ENCODE results near the gene LCA5L. TPM values are rescaled to one million over a fixed set of nuclear protein-coding genes. Genes with fewer than 3 reads are reported as not detected.
"Not testable (repeated sequence)": the region's sequence is repeated elsewhere in the genome, so short reads cannot be mapped to it uniquely, and the experiment has no call there.

Gene LCA5L
- polyA plus RNA-seq, 2 donors = 0.31 to 0.48 TPM

DNA sequence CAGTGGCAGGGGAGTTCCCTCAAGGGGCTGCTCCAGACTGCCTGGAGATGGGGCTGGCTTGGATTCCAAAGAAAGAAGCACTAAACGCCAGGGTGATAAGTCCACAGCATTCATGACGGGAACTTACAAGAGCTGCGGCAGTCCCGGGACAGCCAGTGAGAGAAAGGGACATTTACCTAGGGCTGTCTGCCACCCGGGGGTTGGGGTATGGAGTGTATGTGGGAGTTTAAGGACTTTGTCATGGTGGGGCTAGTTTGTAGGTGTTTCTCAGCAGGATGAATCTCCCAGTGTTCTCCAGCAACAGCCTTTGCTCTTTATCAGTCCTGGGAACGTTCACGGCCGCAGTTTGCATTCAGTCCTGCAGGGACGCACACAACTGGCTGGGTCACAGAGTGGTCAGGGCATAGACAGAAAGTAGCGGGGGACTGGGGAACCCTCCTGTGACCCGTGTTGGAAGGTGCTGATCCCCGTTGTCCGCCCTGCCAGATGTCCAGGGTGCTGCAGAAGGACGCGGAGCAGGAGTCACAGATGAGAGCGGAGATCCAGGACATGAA is 55.3 kb downstream of the LCA5L start:
- WGBS, 2 donors = 78 to 80% methylated on average over 16 of the region's 16 CpGs
- no peaks in the 10 kb centered on the region for H3K9me3 ChIP-seq (ENCODE audit: control insufficient read depth in 2 of 2, insufficient read depth in 1 of 2, low read depth in 1 of 2, low read length in 1 of 2)
- H3K4me3 ChIP-seq (ENCODE audit: low read depth in 1 of 2, low read length in 2 of 2) = no peak overlapping the region
- H3K27me3 ChIP-seq (ENCODE audit: control insufficient read depth in 1 of 2, insufficient read depth in 2 of 2, low read length in 2 of 2) = no peaks in the 10 kb centered on the region
- H3K4me1 ChIP-seq (ENCODE audit: control insufficient read depth in 2 of 2, insufficient read depth in 2 of 2, low read length in 1 of 2) = peaks cover 2 to 3% of the 10 kb centered on the region in 2 donors
- peaks cover 12 to 15% of the 10 kb centered on the region in 2 donors for H3K36me3 ChIP-seq (ENCODE audit: control insufficient read depth in 2 of 2, insufficient read depth in 2 of 2, low read length in 1 of 2)
- H3K27ac ChIP-seq (ENCODE audit: low read depth in 2 of 2, low read length in 1 of 2) = no peak overlapping the region

DNA sequence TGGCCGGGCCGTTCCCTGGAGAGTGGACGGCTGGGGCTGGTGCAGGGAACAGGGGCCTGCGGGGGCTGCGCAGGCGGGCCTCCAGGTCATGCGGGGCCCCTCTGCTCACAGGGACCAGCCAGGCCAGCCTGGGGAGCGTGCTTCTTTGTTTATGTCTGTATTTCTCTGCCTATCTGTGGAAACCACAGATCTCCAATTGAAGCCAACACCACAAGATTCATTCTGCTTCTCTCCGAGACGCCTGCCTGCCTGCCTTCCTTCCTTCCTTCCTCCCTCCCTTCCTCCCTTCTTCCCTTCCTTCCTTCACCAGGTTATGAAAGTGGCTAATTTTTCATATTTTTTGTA is 56.8 kb downstream of the LCA5L start:
- no peaks in the 10 kb centered on the region for H3K9me3 ChIP-seq (ENCODE audit: control insufficient read depth in 2 of 2, insufficient read depth in 1 of 2, low read depth in 1 of 2, low read length in 1 of 2)
- peaks cover 3 to 4% of the 10 kb centered on the region in 2 donors for H3K4me1 ChIP-seq (ENCODE audit: control insufficient read depth in 2 of 2, insufficient read depth in 2 of 2, low read length in 1 of 2)
- H3K36me3 ChIP-seq (ENCODE audit: control insufficient read depth in 2 of 2, insufficient read depth in 2 of 2, low read length in 1 of 2) = peaks cover 12% of the 10 kb centered on the region in 2 donors
- H3K27me3 ChIP-seq (ENCODE audit: control insufficient read depth in 1 of 2, insufficient read depth in 2 of 2, low read length in 2 of 2) = no peaks in the 10 kb centered on the region
- WGBS, 2 donors = 2 to 6% methylated on average over 10 of the region's 10 CpGs
- H3K27ac ChIP-seq (ENCODE audit: low read depth in 2 of 2, low read length in 1 of 2) = no peak overlapping the region
- no peak overlapping the region for H3K4me3 ChIP-seq (ENCODE audit: low read depth in 1 of 2, low read length in 2 of 2)

DNA sequence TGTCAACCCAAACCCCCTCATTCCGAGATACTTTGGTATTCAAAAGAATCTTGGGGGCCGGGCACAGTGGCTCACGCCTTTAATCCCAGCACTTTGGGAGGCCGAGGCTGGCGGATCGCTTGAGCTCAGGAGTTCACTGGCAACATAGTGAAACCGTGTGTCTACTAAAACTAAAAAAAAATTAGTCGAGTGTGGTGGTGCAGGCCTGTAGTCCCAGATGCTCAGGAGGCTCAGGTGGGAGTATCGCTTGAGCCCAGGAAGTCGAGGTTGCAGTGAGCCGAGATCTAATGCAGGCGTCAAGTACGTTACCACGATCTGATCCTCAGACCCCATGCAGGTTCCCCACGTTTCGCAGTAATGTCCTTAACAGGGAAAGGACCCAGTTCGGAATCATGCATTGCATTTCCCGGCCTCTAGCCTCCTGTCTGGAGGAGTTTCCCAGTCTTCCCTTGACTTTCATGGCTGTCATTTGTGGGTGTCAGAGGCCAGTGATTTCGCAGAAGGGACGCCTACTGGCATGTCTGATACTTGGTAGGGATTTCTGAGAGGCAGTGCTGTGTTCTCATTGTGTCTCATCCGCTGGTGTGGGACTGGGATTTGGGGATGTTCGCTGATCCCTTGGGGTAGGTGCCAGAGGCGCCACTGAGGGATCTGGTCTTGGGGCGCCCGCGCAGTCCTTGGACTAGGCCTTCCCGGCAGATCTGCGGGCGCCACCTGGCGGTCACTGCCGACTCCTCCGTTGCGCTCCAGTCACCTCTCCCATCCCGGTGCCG is 57.4 kb downstream of the LCA5L start:
- no peaks in the 10 kb centered on the region for H3K27me3 ChIP-seq (ENCODE audit: control insufficient read depth in 1 of 2, insufficient read depth in 2 of 2, low read length in 2 of 2)
- H3K27ac ChIP-seq (ENCODE audit: low read depth in 2 of 2, low read length in 1 of 2) = peak overlapping the region; percentile 85 to 87
- peaks cover 12% of the 10 kb centered on the region in 2 donors for H3K36me3 ChIP-seq (ENCODE audit: control insufficient read depth in 2 of 2, insufficient read depth in 2 of 2, low read length in 1 of 2)
- H3K4me3 ChIP-seq (ENCODE audit: low read depth in 1 of 2, low read length in 2 of 2) = peak overlapping the region; percentile 45 to 58
- WGBS, 2 donors = 12% methylated on average over 35 of the region's 35 CpGs
- H3K4me1 ChIP-seq (ENCODE audit: control insufficient read depth in 2 of 2, insufficient read depth in 2 of 2, low read length in 1 of 2) = peaks cover 3 to 4% of the 10 kb centered on the region in 2 donors
- H3K9me3 ChIP-seq (ENCODE audit: control insufficient read depth in 2 of 2, insufficient read depth in 1 of 2, low read depth in 1 of 2, low read length in 1 of 2) = no peaks in the 10 kb centered on the region

DNA sequence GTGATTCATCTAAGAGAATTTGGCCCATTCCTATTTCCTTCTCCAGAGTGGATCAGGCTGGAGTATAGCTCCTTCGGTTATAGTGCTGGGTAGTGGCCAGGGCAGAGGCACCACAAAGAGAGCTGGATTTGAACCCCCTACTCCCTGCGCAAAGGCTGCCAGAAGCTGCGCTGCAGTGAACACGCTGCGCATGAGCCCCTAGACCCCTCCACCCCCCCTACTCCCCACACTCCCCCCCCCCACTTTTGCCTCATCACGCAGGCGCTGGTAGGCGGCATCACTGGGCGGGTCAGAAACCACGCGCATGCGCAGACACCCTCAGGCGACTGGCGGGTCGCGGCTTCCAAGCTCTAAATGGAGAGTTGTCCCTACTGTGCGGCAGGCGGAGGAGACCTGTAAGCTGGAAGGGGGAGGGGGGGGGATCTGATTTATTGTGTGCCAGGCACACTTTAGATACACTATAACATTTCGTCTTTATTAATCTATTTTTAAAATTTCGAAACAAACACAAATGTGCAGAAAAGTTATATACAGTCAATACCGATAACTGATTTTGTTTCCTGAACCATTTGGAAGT is 58.0 kb downstream of the LCA5L start:
- Histone ChIP-seq H3K27ac (ENCODE audit: low read depth in 2 of 2, low read length in 1 of 2) (peak overlapping the region; percentile 85 to 87), H3K9me3 (ENCODE audit: control insufficient read depth in 2 of 2, insufficient read depth in 1 of 2, low read depth in 1 of 2, low read length in 1 of 2) (no peaks in the 10 kb centered on the region), H3K4me1 (ENCODE audit: control insufficient read depth in 2 of 2, insufficient read depth in 2 of 2, low read length in 1 of 2) (peaks cover 3 to 4% of the 10 kb centered on the region in 2 donors), H3K36me3 (ENCODE audit: control insufficient read depth in 2 of 2, insufficient read depth in 2 of 2, low read length in 1 of 2) (peaks cover 9 to 10% of the 10 kb centered on the region in 2 donors), H3K4me3 (ENCODE audit: low read depth in 1 of 2, low read length in 2 of 2) (peak overlapping the region; percentile 45 to 58), H3K27me3 (ENCODE audit: control insufficient read depth in 1 of 2, insufficient read depth in 2 of 2, low read length in 2 of 2) (no peaks in the 10 kb centered on the region)
- WGBS, 2 donors = 7 to 8% methylated on average over 21 of the region's 21 CpGs

DNA sequence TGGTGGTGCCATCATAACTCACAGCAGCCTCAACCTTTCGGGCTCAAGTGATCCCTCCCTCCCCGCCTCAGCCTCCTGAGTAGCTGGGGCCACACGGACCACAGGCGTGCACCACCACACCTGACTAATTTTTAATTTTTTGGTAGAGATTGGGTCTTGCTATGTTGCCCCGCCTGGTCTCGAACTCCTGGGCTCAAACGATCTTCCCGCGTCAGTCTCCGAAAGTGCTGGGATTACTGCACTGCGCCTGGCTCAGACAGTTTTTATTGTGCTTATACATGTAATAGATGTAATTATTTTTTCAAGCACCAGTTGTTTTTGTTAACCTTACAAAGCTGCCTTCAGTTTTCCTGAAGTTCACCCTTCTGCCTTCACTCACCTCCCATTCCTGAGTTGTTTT is 58.7 kb downstream of the LCA5L start:
- Histone ChIP-seq H3K36me3 (ENCODE audit: control insufficient read depth in 2 of 2, insufficient read depth in 2 of 2, low read length in 1 of 2) (peaks cover 3 to 4% of the 10 kb centered on the region in 2 donors), H3K4me3 (ENCODE audit: low read depth in 1 of 2, low read length in 2 of 2) (no peak overlapping the region), H3K9me3 (ENCODE audit: control insufficient read depth in 2 of 2, insufficient read depth in 1 of 2, low read depth in 1 of 2, low read length in 1 of 2) (no peaks in the 10 kb centered on the region), H3K27me3 (ENCODE audit: control insufficient read depth in 1 of 2, insufficient read depth in 2 of 2, low read length in 2 of 2) (no peaks in the 10 kb centered on the region), H3K4me1 (ENCODE audit: control insufficient read depth in 2 of 2, insufficient read depth in 2 of 2, low read length in 1 of 2) (peaks cover 3 to 4% of the 10 kb centered on the region in 2 donors), H3K27ac (ENCODE audit: low read depth in 2 of 2, low read length in 1 of 2) (no peak overlapping the region)
- 92 to 93% methylated on average over 11 of the region's 11 CpGs for WGBS, 2 donors

DNA sequence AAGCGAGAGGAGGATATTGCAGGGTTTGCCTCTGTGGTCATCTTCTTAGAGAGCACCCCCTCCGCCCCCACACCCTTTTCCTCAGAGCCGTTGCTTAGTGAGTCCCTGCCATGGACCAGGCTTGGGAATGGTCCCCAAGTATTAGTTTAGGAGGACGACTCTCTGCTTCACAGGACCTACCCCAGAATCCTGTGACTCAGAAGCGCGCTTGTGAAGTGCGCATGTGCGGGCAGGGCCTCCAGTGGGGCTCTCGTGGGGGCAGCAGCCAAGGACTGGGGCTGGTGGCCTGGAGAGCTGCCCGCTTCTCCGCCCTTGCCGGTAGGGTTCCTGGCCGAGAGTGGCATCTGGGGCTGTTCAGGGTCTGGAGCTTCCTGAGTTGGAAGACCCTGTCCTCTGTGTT is 59.4 kb downstream of the LCA5L start:
- H3K9me3 ChIP-seq (ENCODE audit: control insufficient read depth in 2 of 2, insufficient read depth in 1 of 2, low read depth in 1 of 2, low read length in 1 of 2) = no peaks in the 10 kb centered on the region
- H3K27ac ChIP-seq (ENCODE audit: low read depth in 2 of 2, low read length in 1 of 2) = peak overlapping the region; percentile 34 to 78
- no peaks in the 10 kb centered on the region for H3K36me3 ChIP-seq (ENCODE audit: control insufficient read depth in 2 of 2, insufficient read depth in 2 of 2, low read length in 1 of 2)
- 56 to 65% methylated on average over 13 of the region's 13 CpGs for WGBS, 2 donors
- no peaks in the 10 kb centered on the region for H3K27me3 ChIP-seq (ENCODE audit: control insufficient read depth in 1 of 2, insufficient read depth in 2 of 2, low read length in 2 of 2)
- H3K4me3 ChIP-seq (ENCODE audit: low read depth in 1 of 2, low read length in 2 of 2) = peak overlapping the region; percentile 36 to 39
- peaks cover 3 to 4% of the 10 kb centered on the region in 2 donors for H3K4me1 ChIP-seq (ENCODE audit: control insufficient read depth in 2 of 2, insufficient read depth in 2 of 2, low read length in 1 of 2)

DNA sequence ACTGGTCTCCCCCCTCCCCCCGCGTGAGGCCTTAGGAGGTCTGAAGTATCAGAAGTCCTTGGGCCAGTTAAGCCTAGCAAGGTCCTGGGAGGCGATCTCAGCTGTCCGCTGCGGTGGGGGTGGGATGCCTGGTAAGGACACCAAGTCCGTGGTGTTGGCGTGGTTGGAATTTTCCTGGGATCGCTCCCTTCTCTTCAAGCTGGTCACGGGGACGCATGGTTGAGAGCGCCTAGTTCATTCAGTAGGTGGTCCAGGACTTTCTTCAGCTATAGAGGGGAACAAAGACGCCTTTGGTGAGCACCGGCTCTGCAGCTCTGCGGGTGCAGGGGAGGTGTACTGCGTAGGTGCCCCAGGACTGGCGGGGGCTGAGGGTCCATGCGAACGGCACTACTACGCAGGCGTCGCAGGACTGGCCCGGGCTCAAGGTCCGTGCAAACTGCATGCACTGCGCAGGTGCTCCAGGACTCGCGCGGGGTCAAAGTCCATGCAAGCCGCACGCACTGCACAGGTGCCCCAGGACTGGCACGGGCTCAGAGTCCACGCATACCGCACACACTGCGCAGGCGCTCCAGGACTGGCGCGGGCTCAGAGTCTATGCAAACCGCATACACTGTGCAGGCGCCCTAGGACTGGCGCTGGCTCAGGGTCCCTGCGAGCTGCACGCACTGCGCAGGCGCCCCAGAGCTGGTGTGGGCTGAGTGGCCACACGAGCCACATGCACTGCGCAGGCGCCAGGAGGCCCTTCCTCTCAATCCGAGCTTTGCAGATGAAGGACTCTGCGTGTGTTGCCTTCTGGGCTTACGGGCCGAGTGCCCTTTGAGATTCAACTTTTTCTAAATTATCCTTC is 60.1 kb downstream of the LCA5L start:
- peak overlapping the region; percentile 36 to 39 for H3K4me3 ChIP-seq (ENCODE audit: low read depth in 1 of 2, low read length in 2 of 2)
- WGBS, 2 donors = 51 to 61% methylated on average over 50 of the region's 50 CpGs
- peak overlapping the region; percentile 34 to 78 for H3K27ac ChIP-seq (ENCODE audit: low read depth in 2 of 2, low read length in 1 of 2)
- peaks cover 3% of the 10 kb centered on the region in 2 donors for H3K4me1 ChIP-seq (ENCODE audit: control insufficient read depth in 2 of 2, insufficient read depth in 2 of 2, low read length in 1 of 2)
- H3K27me3 ChIP-seq (ENCODE audit: control insufficient read depth in 1 of 2, insufficient read depth in 2 of 2, low read length in 2 of 2) = no peaks in the 10 kb centered on the region
- H3K36me3 ChIP-seq (ENCODE audit: control insufficient read depth in 2 of 2, insufficient read depth in 2 of 2, low read length in 1 of 2) = no peaks in the 10 kb centered on the region
- no peaks in the 10 kb centered on the region for H3K9me3 ChIP-seq (ENCODE audit: control insufficient read depth in 2 of 2, insufficient read depth in 1 of 2, low read depth in 1 of 2, low read length in 1 of 2)

DNA sequence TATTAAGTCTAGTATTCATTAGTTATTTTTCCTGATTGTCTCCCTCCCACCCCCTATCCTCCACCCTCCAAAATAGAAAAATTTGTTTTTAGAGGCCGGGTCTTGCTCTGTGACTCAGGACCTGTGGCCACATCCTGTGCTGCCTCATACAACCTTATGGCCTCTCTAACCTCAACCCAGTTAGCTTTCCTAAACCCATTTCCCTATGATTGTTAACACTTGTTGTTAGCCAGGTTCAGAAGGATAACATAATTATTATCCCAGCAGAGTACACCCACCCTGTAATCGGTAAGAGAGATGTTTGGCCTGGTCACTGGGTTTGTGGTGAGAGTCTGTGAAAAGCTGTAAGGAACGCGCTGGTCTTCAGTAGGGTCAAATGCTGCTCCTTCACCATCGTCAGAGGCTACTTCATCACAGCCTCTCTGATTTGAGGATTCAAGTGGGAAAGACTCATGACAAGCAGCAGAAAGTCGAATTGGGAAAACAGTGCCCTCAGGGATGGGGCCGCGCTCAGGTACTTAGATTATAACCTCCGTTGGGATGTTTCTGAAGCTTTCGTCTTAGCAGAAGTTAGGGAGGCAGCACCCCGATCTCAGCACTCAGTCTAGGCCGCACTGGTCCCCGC is 60.8 kb downstream of the LCA5L start:
- 83 to 88% methylated on average over 13 of the region's 13 CpGs for WGBS, 2 donors
- H3K4me1 ChIP-seq (ENCODE audit: control insufficient read depth in 2 of 2, insufficient read depth in 2 of 2, low read length in 1 of 2) = peaks cover 3% of the 10 kb centered on the region in 2 donors
- no peaks in the 10 kb centered on the region for H3K9me3 ChIP-seq (ENCODE audit: control insufficient read depth in 2 of 2, insufficient read depth in 1 of 2, low read depth in 1 of 2, low read length in 1 of 2)
- no peak overlapping the region for H3K27ac ChIP-seq (ENCODE audit: low read depth in 2 of 2, low read length in 1 of 2)
- H3K4me3 ChIP-seq (ENCODE audit: low read depth in 1 of 2, low read length in 2 of 2) = no peak overlapping the region
- no peaks in the 10 kb centered on the region for H3K36me3 ChIP-seq (ENCODE audit: control insufficient read depth in 2 of 2, insufficient read depth in 2 of 2, low read length in 1 of 2)
- no peaks in the 10 kb centered on the region for H3K27me3 ChIP-seq (ENCODE audit: control insufficient read depth in 1 of 2, insufficient read depth in 2 of 2, low read length in 2 of 2)

DNA sequence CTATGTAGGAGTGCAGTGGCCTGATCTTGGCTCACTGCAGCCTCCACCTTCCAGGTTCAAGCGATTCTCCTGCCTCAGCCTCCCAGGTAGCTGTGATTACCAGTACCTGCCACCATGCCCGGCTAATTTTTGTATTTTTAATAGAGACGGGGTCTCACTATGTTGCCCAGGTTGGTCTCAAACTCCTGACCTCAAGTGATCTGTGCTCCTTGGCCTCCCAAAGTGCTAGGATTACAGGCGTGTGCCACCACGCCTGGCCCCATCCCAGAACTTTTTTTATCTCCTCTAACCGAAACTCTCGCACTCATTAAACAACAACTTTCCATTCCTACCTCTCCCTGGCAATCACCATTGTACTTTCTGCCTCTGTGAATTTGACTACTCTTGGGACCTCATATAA is 63.5 kb downstream of the LCA5L start:
- not testable (repeated sequence) for H3K27me3 ChIP-seq (ENCODE audit: control insufficient read depth in 1 of 2, insufficient read depth in 2 of 2, low read length in 2 of 2); H3K36me3 ChIP-seq (ENCODE audit: control insufficient read depth in 2 of 2, insufficient read depth in 2 of 2, low read length in 1 of 2); H3K27ac ChIP-seq (ENCODE audit: low read depth in 2 of 2, low read length in 1 of 2); H3K4me3 ChIP-seq (ENCODE audit: low read depth in 1 of 2, low read length in 2 of 2); H3K9me3 ChIP-seq (ENCODE audit: control insufficient read depth in 2 of 2, insufficient read depth in 1 of 2, low read depth in 1 of 2, low read length in 1 of 2); H3K4me1 ChIP-seq (ENCODE audit: control insufficient read depth in 2 of 2, insufficient read depth in 2 of 2, low read length in 1 of 2)
- WGBS, 2 donors = 91 to 95% methylated on average over 7 of the region's 7 CpGs

Measured in esophagus (tissue), 2 donors.